Neuronal stem cell (in vitro differentiated cells): ENCODE data around the gene RPAIN.

ENCODE experiments used
- DNase-seq: peaks from one replicate; pipeline ENCODE4 v3.0.0-alpha.2; 2013; ENCODE audit warnings: low spot score
- H2AFZ ChIP-seq: one replicate; pipeline ENCODE4 v1.6.1; 2013; ENCODE audit warnings: mild to moderate bottlenecking, low read length, inconsistent platforms
- H2AK5ac ChIP-seq: 2 replicates; pipeline ENCODE4 v1.6.1; 2013; ENCODE audit warnings: low read depth, mild to moderate bottlenecking, inconsistent platforms, low read length, moderate library complexity, mixed read lengths
- H2BK120ac ChIP-seq: 2 replicates; pipeline ENCODE4 v1.6.1; 2013; ENCODE audit warnings: low read depth, mild to moderate bottlenecking, inconsistent platforms, low read length, moderate library complexity, mixed read lengths
- H2BK12ac ChIP-seq: one replicate; pipeline ENCODE4 v1.6.1; 2013; ENCODE audit warnings: low read length, inconsistent platforms
- H2BK15ac ChIP-seq: 2 replicates; pipeline ENCODE4 v1.6.1; 2013; ENCODE audit warnings: mild to moderate bottlenecking, low read length, inconsistent platforms, mixed read lengths
- H2BK5ac ChIP-seq: one replicate; pipeline ENCODE4 v1.6.1; 2013; ENCODE audit warnings: inconsistent platforms, mild to moderate bottlenecking, low read length, moderate library complexity
- H3K14ac ChIP-seq: one replicate; pipeline ENCODE4 v1.6.1; 2013; ENCODE audit warnings: low read length, inconsistent platforms
- H3K18ac ChIP-seq: 2 replicates; pipeline ENCODE4 v1.6.1; 2013; ENCODE audit warnings: low read length, inconsistent platforms
- H3K23ac ChIP-seq: 2 replicates; pipeline ENCODE4 v1.6.1; 2013; ENCODE audit warnings: low read depth, mild to moderate bottlenecking, mixed read lengths, low read length, inconsistent platforms; ENCODE audit not compliant: poor library complexity
- H3K27ac ChIP-seq: replicated peaks from 3 replicates; pipeline ENCODE4 v1.5.1; 2013; ENCODE audit warnings: low read length, inconsistent platforms
- H3K27me3 ChIP-seq, 3 experiments: 2 replicates each; pipeline ENCODE4 v1.6.1; 2013; ENCODE audit warnings: low read length in 3 of 3, mild to moderate bottlenecking in 2 of 3, inconsistent platforms in 1 of 3, low read depth in 1 of 3, mixed read lengths in 1 of 3, moderate library complexity in 1 of 3; ENCODE audit not compliant: control insufficient read depth in 3 of 3, insufficient read depth in 3 of 3
- H3K36me3 ChIP-seq, 2 donors: replicated peaks in 1 of 2; 2 replicates each; pipeline ENCODE4 v1.6.1; 2013; ENCODE audit warnings: low read length in 2 of 2; ENCODE audit not compliant: control insufficient read depth in 2 of 2, insufficient read depth in 2 of 2
- H3K4ac ChIP-seq: 2 replicates; pipeline ENCODE4 v1.6.1; 2013; ENCODE audit warnings: inconsistent platforms, mild to moderate bottlenecking, low read length, moderate library complexity
- H3K4me1 ChIP-seq, 2 donors: 1 replicate in 1 of 2; 2 replicates in 1 of 2; pipeline ENCODE4 v1.6.1; 2013; ENCODE audit warnings: low read length in 2 of 2, low read depth in 1 of 2; ENCODE audit not compliant: control insufficient read depth in 2 of 2, insufficient read depth in 1 of 2
- H3K4me2 ChIP-seq: one replicate; pipeline ENCODE4 v1.6.1; 2013; ENCODE audit warnings: mild to moderate bottlenecking, low read length, inconsistent platforms; ENCODE audit not compliant: insufficient read depth, poor library complexity, severe bottlenecking
- H3K4me3 ChIP-seq, 2 donors: 2 replicates each; pipeline ENCODE4 v1.5.1; 2013; ENCODE audit warnings: low read length in 2 of 2, mild to moderate bottlenecking in 2 of 2, inconsistent platforms in 1 of 2, moderate library complexity in 1 of 2
- H3K79me1 ChIP-seq: one replicate; pipeline ENCODE4 v1.6.1; 2013; ENCODE audit warnings: low read depth, mild to moderate bottlenecking, inconsistent platforms, low read length, moderate library complexity
- H3K9ac ChIP-seq: one replicate; pipeline ENCODE4 v1.6.1; 2013; ENCODE audit warnings: mild to moderate bottlenecking, low read depth, low read length, inconsistent platforms; ENCODE audit not compliant: poor library complexity
- H3K9me3 ChIP-seq, 2 donors: replicated peaks in 1 of 2; 2 replicates each; pipeline versions ENCODE3 to v1.6.1; 2013; ENCODE audit warnings: low read length in 2 of 2, mild to moderate bottlenecking in 2 of 2, inconsistent platforms in 1 of 2, low read depth in 1 of 2, mixed read lengths in 1 of 2, moderate library complexity in 1 of 2; ENCODE audit not compliant: control insufficient read depth in 2 of 2, insufficient read depth in 1 of 2
- H4K8ac ChIP-seq: one replicate; pipeline ENCODE4 v1.6.1; 2013; ENCODE audit warnings: low read depth, mild to moderate bottlenecking, inconsistent platforms, low read length, moderate library complexity
- H4K91ac ChIP-seq: one replicate; pipeline ENCODE4 v1.6.1; 2013; ENCODE audit warnings: low read length, low read depth, mild to moderate bottlenecking, inconsistent platforms; ENCODE audit not compliant: poor library complexity
- WGBS, 2 donors: extraction: QIAGEN DNeasy Blood & Tissue Kit; methylation state at CpG; one replicate each; pipeline ENCODE4 v1.1.7; 2013; ENCODE audit warnings: missing lambda C conversion rate in 2 of 2, mixed read lengths in 1 of 2; ENCODE audit not compliant: insufficient read length in 2 of 2, insufficient replicate concordance in 1 of 2; ENCODE audit errors: extremely low coverage in 2 of 2; 5-methylcytosine and 5-hydroxymethylcytosine counted together

The RPAIN gene

GRCh38 chr17:5472511-5472910 lies 52.5 kb downstream of the RPAIN start:
- Histone ChIP-seq H3K4me2 (no peak overlapping the region), H3K79me1 (peaks cover 2% of the 10 kb centered on the region), H3K23ac (no peak overlapping the region), H3K27me3 (no peaks in the 10 kb centered on the region), H2BK15ac (no peak overlapping the region), H3K9ac (no peak overlapping the region), H4K8ac (no peak overlapping the region), H2BK120ac (no peak overlapping the region), H3K4ac (no peak overlapping the region), H2AFZ (no peak overlapping the region), H3K36me3 (peaks cover 13 to 64% of the 10 kb centered on the region in 2 donors), H3K18ac (no peak overlapping the region), H3K14ac (no peak overlapping the region), H2AK5ac (no peak overlapping the region), H4K91ac (no peak overlapping the region), H3K9me3 (no peaks in the 10 kb centered on the region), H3K27ac (no peak overlapping the region), H2BK12ac (no peak overlapping the region), H2BK5ac (no peak overlapping the region), H3K4me1 (no peaks in the 10 kb centered on the region), H3K4me3 (no peak overlapping the region)
- WGBS, 2 donors: 100% methylated on average over 1 of the region's 3 CpGs; no CpG with 5 or more reads in 1 of the 2 donors
- DNase-seq: no peak

GRCh38 chr17:5473906-5474305 lies 53.9 kb downstream of the RPAIN start:
- H3K14ac ChIP-seq: no peak overlapping the region
- H3K23ac ChIP-seq: no peak overlapping the region
- H3K27ac ChIP-seq: no peak overlapping the region
- no peak overlapping the region for H4K91ac ChIP-seq
- no peak overlapping the region for H3K9ac ChIP-seq
- H3K4ac ChIP-seq: no peak overlapping the region
- H3K36me3 ChIP-seq: peaks cover 22 to 78% of the 10 kb centered on the region in 2 donors
- H2AFZ ChIP-seq: no peak overlapping the region
- peaks cover 2 to 14% of the 10 kb centered on the region in 2 donors for H3K9me3 ChIP-seq
- no peaks in the 10 kb centered on the region for H3K27me3 ChIP-seq
- peaks cover 4% of the 10 kb centered on the region for H3K79me1 ChIP-seq
- WGBS, 2 donors: no CpG with 5 or more reads among the region's 2 CpGs
- no peak overlapping the region for H3K18ac ChIP-seq
- no peak overlapping the region for H3K4me2 ChIP-seq
- H4K8ac ChIP-seq: no peak overlapping the region
- H2BK120ac ChIP-seq: no peak overlapping the region
- H2AK5ac ChIP-seq: no peak overlapping the region
- H3K4me1 ChIP-seq: no peaks in the 10 kb centered on the region
- H2BK15ac ChIP-seq: no peak overlapping the region
- H3K4me3 ChIP-seq: no peak overlapping the region
- no peak for DNase-seq
- no peak overlapping the region for H2BK12ac ChIP-seq
- H2BK5ac ChIP-seq: no peak overlapping the region

GRCh38 chr17:5478992-5479391 lies 59.0 kb downstream of the RPAIN start:
- Histone ChIP-seq H3K4me3 (no peak overlapping the region), H3K27me3 (no peaks in the 10 kb centered on the region), H4K91ac (no peak overlapping the region), H2BK15ac (no peak overlapping the region), H3K4ac (no peak overlapping the region), H2BK120ac (no peak overlapping the region), H3K27ac (no peak overlapping the region), H2AK5ac (no peak overlapping the region), H3K23ac (no peak overlapping the region), H3K4me1 (no peaks in the 10 kb centered on the region), H3K14ac (no peak overlapping the region), H3K79me1 (peaks cover 5% of the 10 kb centered on the region), H3K18ac (no peak overlapping the region), H2BK12ac (no peak overlapping the region), H3K36me3 (peaks cover 35 to 99% of the 10 kb centered on the region in 2 donors), H3K9ac (no peak overlapping the region), H4K8ac (no peak overlapping the region), H3K4me2 (no peak overlapping the region), H2AFZ (no peak overlapping the region), H2BK5ac (no peak overlapping the region), H3K9me3 (peaks cover 6 to 16% of the 10 kb centered on the region in 2 donors)
- no peak for DNase-seq
- no CpG with 5 or more reads among the region's 4 CpGs for WGBS, 2 donors

- H3K4me1 ChIP-seq: peaks cover 0 to 4% of the 10 kb centered on the region in 2 donors
- no peak overlapping the region for H3K4ac ChIP-seq
- no peak overlapping the region for H3K9ac ChIP-seq
- no peak for DNase-seq
- no CpG with 5 or more reads among the region's 6 CpGs for WGBS, 2 donors
- H3K14ac ChIP-seq: no peak overlapping the region
- no peaks in the 10 kb centered on the region for H3K27me3 ChIP-seq
- H2BK15ac ChIP-seq: no peak overlapping the region
- H4K8ac ChIP-seq: no peak overlapping the region
- H2BK120ac ChIP-seq: no peak overlapping the region
- H3K18ac ChIP-seq: no peak overlapping the region
- H2AFZ ChIP-seq: no peak overlapping the region
- H3K4me3 ChIP-seq: no peak overlapping the region
- no peak overlapping the region for H3K27ac ChIP-seq
- H3K4me2 ChIP-seq: no peak overlapping the region
- no peak overlapping the region for H3K23ac ChIP-seq
- H3K79me1 ChIP-seq: peaks cover 8% of the 10 kb centered on the region
- no peak overlapping the region for H2BK12ac ChIP-seq
- peaks cover 32 to 92% of the 10 kb centered on the region in 2 donors for H3K36me3 ChIP-seq
- peaks cover 6 to 16% of the 10 kb centered on the region in 2 donors for H3K9me3 ChIP-seq
- H2BK5ac ChIP-seq: no peak overlapping the region
- no peak overlapping the region for H4K91ac ChIP-seq
- no peak overlapping the region for H2AK5ac ChIP-seq
Observed at GRCh38 chr17:5480962-5481361, 61.0 kb downstream of the RPAIN start.
